H1 (cell line): ENCODE data around the gene IGSF11.

ENCODE experiments used
- ATF2 ChIP-seq: IDR thresholded peaks from 2 replicates; pipeline ENCODE4 v1.6.1; 2012; ENCODE audit warnings: low read length, inconsistent platforms
- CTCF ChIP-seq, 3 experiments: IDR thresholded peaks; 1 replicate in 2 of 3; 2 replicates in 1 of 3; pipeline versions ENCODE4 v1.5.1 to v1.6.1; 2011; ENCODE audit warnings: low read length in 3 of 3, mild to moderate bottlenecking in 3 of 3, inconsistent platforms in 2 of 3, low read depth in 1 of 3, moderate library complexity in 1 of 3; ENCODE audit not compliant: insufficient read depth in 1 of 3; ENCODE audit errors: control extremely low read depth in 1 of 3
- EZH2 ChIP-seq: fragments of 200-600 bp; sonication (generic); IDR thresholded peaks from 2 replicates; pipeline ENCODE4 v1.7.1; 2012; ENCODE audit warnings: low read depth, mild to moderate bottlenecking, moderate library complexity, low read length, inconsistent platforms; ENCODE audit not compliant: severe bottlenecking
- NRF1 ChIP-seq: IDR thresholded peaks from 2 replicates; pipeline ENCODE4 v1.6.1; 2011; ENCODE audit warnings: mild to moderate bottlenecking, low read depth, low read length, improper control_type of control experiment
- POLR2A ChIP-seq, 2 experiments: IDR thresholded peaks; 1 replicate in 1 of 2; 2 replicates in 1 of 2; pipeline ENCODE4 v1.6.1; 2011; ENCODE audit warnings: low read depth in 2 of 2, low read length in 2 of 2, mild to moderate bottlenecking in 2 of 2; ENCODE audit errors: control extremely low read depth in 1 of 2
- TF ChIP-seq, protein P1 (sequence below): IDR thresholded peaks from 2 replicates; pipeline ENCODE4 v1.6.1; 2012; ENCODE audit warnings: inconsistent platforms

DNA sequence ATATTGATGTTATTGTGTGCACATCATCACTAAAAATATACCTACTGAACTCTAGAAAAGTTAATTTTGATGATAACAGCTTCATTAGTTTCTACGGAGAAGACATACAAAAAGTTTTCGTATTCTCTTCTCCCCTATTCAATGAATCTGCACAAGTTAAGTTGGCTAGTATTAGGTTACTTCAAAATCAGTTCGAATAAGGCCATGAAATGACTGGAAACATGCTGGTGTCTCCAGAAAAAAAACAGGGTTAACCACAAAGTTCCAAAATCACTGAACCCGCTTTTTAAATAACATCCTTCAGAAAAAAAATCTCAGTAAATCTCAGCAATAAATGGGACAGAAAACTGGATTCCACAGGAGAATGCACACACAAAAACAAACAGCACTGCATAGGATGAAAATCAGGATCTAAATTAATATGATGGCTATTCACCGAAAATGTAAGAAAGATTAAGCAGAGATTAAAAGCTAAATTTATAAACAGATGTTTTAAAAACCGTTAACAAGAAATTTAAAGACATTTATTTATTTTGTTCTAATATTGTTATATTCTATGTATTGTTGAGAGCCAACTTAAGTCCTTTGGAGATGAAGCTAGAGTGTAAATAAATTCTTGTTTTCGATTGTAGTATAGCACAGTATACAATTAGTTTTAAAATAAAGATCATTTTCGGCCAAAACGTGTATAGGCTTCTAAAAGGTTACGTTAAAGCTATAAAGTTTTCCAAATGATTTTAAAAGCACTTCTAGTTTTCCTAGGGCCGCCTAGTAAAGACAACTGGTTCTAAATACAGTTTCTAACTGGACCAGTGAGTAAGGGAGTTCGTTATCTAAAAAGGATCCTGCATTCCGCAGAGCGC lies 1.0 kb downstream of the IGSF11 start:
- no peak for TF ChIP-seq POLR2A (IDR thresholded peaks at IDR 0.05; ENCODE audit: control extremely low read depth in 1 of 2, low read depth in 2 of 2, low read length in 2 of 2)
- no peak for TF ChIP-seq CTCF (IDR thresholded peaks at IDR 0.05; ENCODE audit: control extremely low read depth in 1 of 3, insufficient read depth in 1 of 3, low read depth in 1 of 3, low read length in 3 of 3)
- TF ChIP-seq ATF2 = no peak
- no peak for TF ChIP-seq EZH2
- TF ChIP-seq NRF1 = no peak
- TF ChIP-seq, protein P1, sequence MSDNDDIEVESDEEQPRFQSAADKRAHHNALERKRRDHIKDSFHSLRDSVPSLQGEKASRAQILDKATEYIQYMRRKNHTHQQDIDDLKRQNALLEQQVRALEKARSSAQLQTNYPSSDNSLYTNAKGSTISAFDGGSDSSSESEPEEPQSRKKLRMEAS = no peak
